ENCODE results near the gene BMP4. TPM values are rescaled to one million over a fixed set of nuclear protein-coding genes. Genes with fewer than 3 reads are reported as not detected.

BMP4 gene
- total and polyA plus RNA-seq, 3 experiments from 2014 or later, result 0.20 TPM; not detected in 2

GRCh38 chr14:53952533-53952932 lies 4.1 kb downstream of the BMP4 start:
- Histone ChIP-seq H3K36me3 (ENCODE audit: insufficient read depth, low read length) (no peaks in the 10 kb centered on the region), H3K4me1 (ENCODE audit: insufficient read depth, low read length) (no peaks in the 10 kb centered on the region), H3K4me3 (ENCODE audit: low read length) (no peak overlapping the region), H3K9me3 (ENCODE audit: low read length) (no peaks in the 10 kb centered on the region), H3K27ac (ENCODE audit: low read depth, low read length) (no peak overlapping the region), H3K27me3 (ENCODE audit: insufficient read depth, low read length, poor library complexity, severe bottlenecking) (peaks cover 10% of the 10 kb centered on the region)
- ChIA-PET POLR2A (no interaction called here), CTCF (no interaction called here)
- no peak for DNase-seq
- peaks cover 0 to 11% (median 3%) of the 10 kb centered on the region in 5 donors for H3K9me3 Mint-ChIP-seq
- no peaks in the 10 kb centered on the region for H3K36me3 Mint-ChIP-seq
- H3K27ac Mint-ChIP-seq, result no peak overlapping the region
- H3K27me3 Mint-ChIP-seq, result peaks cover 56 to 78% of the 10 kb centered on the region in 2 donors
- peak overlapping the region in 3 of 7 donors; percentile 42 to 69 (median 67) for H3K4me3 Mint-ChIP-seq
- H3K4me1 Mint-ChIP-seq, result peaks cover 21 to 40% (median 31%) of the 10 kb centered on the region in 3 donors

GRCh38 chr14:53951627-53952303 lies 4.9 kb downstream of the BMP4 start:
- H3K9me3 ChIP-seq (ENCODE audit: low read length), result no peaks in the 10 kb centered on the region
- ChIA-PET POLR2A (no interaction called here), CTCF (no interaction called here)
- H3K9me3 Mint-ChIP-seq, result peaks cover 0 to 13% (median 3%) of the 10 kb centered on the region in 5 donors
- peaks cover 10% of the 10 kb centered on the region for H3K27me3 ChIP-seq (ENCODE audit: insufficient read depth, low read length, poor library complexity, severe bottlenecking)
- H3K27ac ChIP-seq (ENCODE audit: low read depth, low read length), result no peak overlapping the region
- no peak overlapping the region for H3K27ac Mint-ChIP-seq
- H3K36me3 Mint-ChIP-seq, result no peaks in the 10 kb centered on the region
- no peak overlapping the region for H3K4me3 ChIP-seq (ENCODE audit: low read length)
- no peak for DNase-seq
- no peaks in the 10 kb centered on the region for H3K36me3 ChIP-seq (ENCODE audit: insufficient read depth, low read length)
- no peaks in the 10 kb centered on the region for H3K4me1 ChIP-seq (ENCODE audit: insufficient read depth, low read length)
- peaks cover 56 to 76% of the 10 kb centered on the region in 2 donors for H3K27me3 Mint-ChIP-seq
- no peak overlapping the region for H3K4me3 Mint-ChIP-seq
- H3K4me1 Mint-ChIP-seq, result peaks cover 17 to 32% (median 31%) of the 10 kb centered on the region in 3 donors

- POLR2A ChIA-PET, result no interaction called here
- Mint-ChIP-seq H3K27me3 (peaks cover 56 to 77% of the 10 kb centered on the region in 2 donors), H3K36me3 (no peaks in the 10 kb centered on the region), H3K4me1 (peaks cover 15 to 31% (median 30%) of the 10 kb centered on the region in 3 donors), H3K27ac (no peak overlapping the region), H3K9me3 (peaks cover 0 to 13% (median 2%) of the 10 kb centered on the region in 5 donors), H3K4me3 (no peak overlapping the region)
- no peak for DNase-seq
- CTCF ChIA-PET, result no interaction called here
- Histone ChIP-seq H3K36me3 (ENCODE audit: insufficient read depth, low read length) (no peaks in the 10 kb centered on the region), H3K27ac (ENCODE audit: low read depth, low read length) (no peak overlapping the region), H3K9me3 (ENCODE audit: low read length) (no peaks in the 10 kb centered on the region), H3K4me3 (ENCODE audit: low read length) (no peak overlapping the region), H3K4me1 (ENCODE audit: insufficient read depth, low read length) (no peaks in the 10 kb centered on the region), H3K27me3 (ENCODE audit: insufficient read depth, low read length, poor library complexity, severe bottlenecking) (peaks cover 10% of the 10 kb centered on the region)
Observed at GRCh38 chr14:53951243-53951626, 5.4 kb downstream of the BMP4 start.

GRCh38 chr14:53950031-53950793 lies 6.4 kb downstream of the BMP4 start:
- H3K4me1 Mint-ChIP-seq, result peaks cover 9 to 21% (median 19%) of the 10 kb centered on the region in 3 donors

GRCh38 chr14:53949201-53949600 lies 7.4 kb downstream of the BMP4 start:
- H3K4me3 Mint-ChIP-seq, result no peak overlapping the region
- Histone ChIP-seq H3K27me3 (ENCODE audit: insufficient read depth, low read length, poor library complexity, severe bottlenecking) (peaks cover 10% of the 10 kb centered on the region), H3K4me3 (ENCODE audit: low read length) (no peak overlapping the region), H3K27ac (ENCODE audit: low read depth, low read length) (no peak overlapping the region), H3K4me1 (ENCODE audit: insufficient read depth, low read length) (no peaks in the 10 kb centered on the region), H3K36me3 (ENCODE audit: insufficient read depth, low read length) (no peaks in the 10 kb centered on the region), H3K9me3 (ENCODE audit: low read length) (no peaks in the 10 kb centered on the region)
- no peaks in the 10 kb centered on the region for H3K36me3 Mint-ChIP-seq
- CTCF ChIA-PET, result no interaction called here
- peaks cover 40 to 79% of the 10 kb centered on the region in 2 donors for H3K27me3 Mint-ChIP-seq
- DNase-seq, result no peak
- POLR2A ChIA-PET, result no interaction called here
- no peak overlapping the region for H3K27ac Mint-ChIP-seq
- H3K9me3 Mint-ChIP-seq, result peaks cover 0 to 13% (median 2%) of the 10 kb centered on the region in 5 donors
- peaks cover 7 to 13% (median 11%) of the 10 kb centered on the region in 3 donors for H3K4me1 Mint-ChIP-seq

More at GRCh38 chr14:53950031-53950793, 6.4 kb downstream of the BMP4 start:
- peaks cover 46 to 76% of the 10 kb centered on the region in 2 donors for H3K27me3 Mint-ChIP-seq
- DNase-seq, result no peak
- Histone ChIP-seq H3K27ac (ENCODE audit: low read depth, low read length) (no peak overlapping the region), H3K4me3 (ENCODE audit: low read length) (no peak overlapping the region), H3K27me3 (ENCODE audit: insufficient read depth, low read length, poor library complexity, severe bottlenecking) (peaks cover 10% of the 10 kb centered on the region), H3K9me3 (ENCODE audit: low read length) (no peaks in the 10 kb centered on the region), H3K4me1 (ENCODE audit: insufficient read depth, low read length) (no peaks in the 10 kb centered on the region), H3K36me3 (ENCODE audit: insufficient read depth, low read length) (no peaks in the 10 kb centered on the region)
- H3K9me3 Mint-ChIP-seq, result peaks cover 0 to 13% (median 2%) of the 10 kb centered on the region in 5 donors
- CTCF ChIA-PET, result no interaction called here
- H3K36me3 Mint-ChIP-seq, result no peaks in the 10 kb centered on the region
- POLR2A ChIA-PET, result no interaction called here
- no peak overlapping the region for H3K27ac Mint-ChIP-seq
- no peak overlapping the region for H3K4me3 Mint-ChIP-seq

GRCh38 chr14:53948205-53948884 lies 8.3 kb downstream of the BMP4 start:
- no peak overlapping the region for H3K27ac ChIP-seq (ENCODE audit: low read depth, low read length)
- Mint-ChIP-seq H3K4me3 (no peak overlapping the region), H3K4me1 (peaks cover 5 to 8% (median 5%) of the 10 kb centered on the region in 3 donors), H3K27me3 (peaks cover 32 to 75% of the 10 kb centered on the region in 2 donors), H3K9me3 (peaks cover 0 to 15% (median 2%) of the 10 kb centered on the region in 5 donors), H3K27ac (no peak overlapping the region), H3K36me3 (no peaks in the 10 kb centered on the region)
- CTCF ChIA-PET, result no interaction called here
- no peaks in the 10 kb centered on the region for H3K36me3 ChIP-seq (ENCODE audit: insufficient read depth, low read length)
- DNase-seq, result no peak
- no peaks in the 10 kb centered on the region for H3K9me3 ChIP-seq (ENCODE audit: low read length)
- no peak overlapping the region for H3K4me3 ChIP-seq (ENCODE audit: low read length)
- H3K27me3 ChIP-seq (ENCODE audit: insufficient read depth, low read length, poor library complexity, severe bottlenecking), result peaks cover 10% of the 10 kb centered on the region
- POLR2A ChIA-PET, result no interaction called here
- H3K4me1 ChIP-seq (ENCODE audit: insufficient read depth, low read length), result no peaks in the 10 kb centered on the region

- peaks cover 0 to 15% (median 2%) of the 10 kb centered on the region in 5 donors for H3K9me3 Mint-ChIP-seq
- H3K4me1 Mint-ChIP-seq, result peaks cover 0 to 2% (median 1%) of the 10 kb centered on the region in 3 donors
- no peak overlapping the region for H3K4me3 ChIP-seq (ENCODE audit: low read length)
- H3K27ac ChIP-seq (ENCODE audit: low read depth, low read length), result no peak overlapping the region
- H3K4me3 Mint-ChIP-seq, result no peak overlapping the region
- H3K4me1 ChIP-seq (ENCODE audit: insufficient read depth, low read length), result no peaks in the 10 kb centered on the region
- H3K27me3 Mint-ChIP-seq, result peaks cover 31 to 72% of the 10 kb centered on the region in 2 donors
- POLR2A ChIA-PET, result no interaction called here
- H3K36me3 Mint-ChIP-seq, result no peaks in the 10 kb centered on the region
- H3K27ac Mint-ChIP-seq, result no peak overlapping the region
- H3K36me3 ChIP-seq (ENCODE audit: insufficient read depth, low read length), result no peaks in the 10 kb centered on the region
- DNase-seq, result no peak
- peaks cover 10% of the 10 kb centered on the region for H3K27me3 ChIP-seq (ENCODE audit: insufficient read depth, low read length, poor library complexity, severe bottlenecking)
- H3K9me3 ChIP-seq (ENCODE audit: low read length), result no peaks in the 10 kb centered on the region
- CTCF ChIA-PET, result no interaction called here
Observed at GRCh38 chr14:53947452-53948204, 9.0 kb downstream of the BMP4 start.

Data from CD8-positive, alpha-beta memory T cell (primary cell).